ENCODE measurements around the gene POU6F2.

Gene POU6F2

GRCh38 chr7:39128287-39128843, 150.7 kb downstream of the POU6F2 start:
- no peak for DNase-seq (ENCODE audit: low read depth)

GRCh38 chr7:39130274-39130673, 152.6 kb downstream of the POU6F2 start:
- no peak for DNase-seq (ENCODE audit: low read depth)

- no peak for DNase-seq (ENCODE audit: low read depth)
Observed at GRCh38 chr7:39130857-39131526, 153.3 kb downstream of the POU6F2 start.

GRCh38 chr7:39132306-39132705, 154.6 kb downstream of the POU6F2 start:
- no peak for DNase-seq (ENCODE audit: low read depth)

- no peak for DNase-seq (ENCODE audit: low read depth)
Observed at GRCh38 chr7:39133088-39133487, 155.4 kb downstream of the POU6F2 start.

- no peak for DNase-seq (ENCODE audit: low read depth)
Observed at GRCh38 chr7:39137480-39137879, 159.8 kb downstream of the POU6F2 start.

GRCh38 chr7:39142750-39143149, 165.0 kb downstream of the POU6F2 start:
- no peak for DNase-seq (ENCODE audit: low read depth)

- DNase-seq (ENCODE audit: low read depth), result no peak
Observed at GRCh38 chr7:39144420-39144819, 166.7 kb downstream of the POU6F2 start.

- no peak for DNase-seq (ENCODE audit: low read depth)
Observed at GRCh38 chr7:39145283-39145682, 167.6 kb downstream of the POU6F2 start.

- no peak for DNase-seq (ENCODE audit: low read depth)
Observed at GRCh38 chr7:39145935-39146334, 168.2 kb downstream of the POU6F2 start.

- no peak for DNase-seq (ENCODE audit: low read depth)
Observed at GRCh38 chr7:39152701-39153100, 175.0 kb downstream of the POU6F2 start.

GRCh38 chr7:39153113-39153512, 175.4 kb downstream of the POU6F2 start:
- DNase-seq (ENCODE audit: low read depth), result no peak

- no peak for DNase-seq (ENCODE audit: low read depth)
Observed at GRCh38 chr7:39153647-39154046, 175.9 kb downstream of the POU6F2 start.

GRCh38 chr7:39154815-39155214, 177.1 kb downstream of the POU6F2 start:
- no peak for DNase-seq (ENCODE audit: low read depth)

GRCh38 chr7:39158367-39158766, 180.7 kb downstream of the POU6F2 start:
- DNase-seq (ENCODE audit: low read depth), result no peak

GRCh38 chr7:39161903-39162302, 184.2 kb downstream of the POU6F2 start:
- DNase-seq (ENCODE audit: low read depth), result no peak

- no peak for DNase-seq (ENCODE audit: low read depth)
Observed at GRCh38 chr7:39164887-39165286, 187.2 kb downstream of the POU6F2 start.

GRCh38 chr7:39168403-39169098, 190.8 kb downstream of the POU6F2 start:
- DNase-seq (ENCODE audit: low read depth), result no peak

- no peak for DNase-seq (ENCODE audit: low read depth)
Observed at GRCh38 chr7:39172137-39172536, 194.4 kb downstream of the POU6F2 start.

GRCh38 chr7:39181398-39181797, 203.7 kb downstream of the POU6F2 start:
- DNase-seq (ENCODE audit: low read depth), result no peak

- no peak for DNase-seq (ENCODE audit: low read depth)
Observed at GRCh38 chr7:39183796-39184195, 206.1 kb downstream of the POU6F2 start.

- DNase-seq (ENCODE audit: low read depth), result no peak
Observed at GRCh38 chr7:39184391-39184790, 206.7 kb downstream of the POU6F2 start.

GRCh38 chr7:39186131-39186530, 208.4 kb downstream of the POU6F2 start:
- no peak for DNase-seq (ENCODE audit: low read depth)

GRCh38 chr7:39186671-39187070, 209.0 kb downstream of the POU6F2 start:
- no peak for DNase-seq (ENCODE audit: low read depth)
